Uterus (tissue), 2 donors: ENCODE measurements around the gene SURF2.

Source experiments
- POLR2A ChIP-seq, 2 donors: fragments of 450-650 bp; IDR thresholded peaks; one replicate each; pipeline ENCODE4 v1.6.1; 2016; ENCODE audit warnings: antibody characterized with exemption in 2 of 2, mild to moderate bottlenecking in 1 of 2, moderate library complexity in 1 of 2
- TF ChIP-seq, protein P1 (sequence below), 4 experiments: fragments of 200-600 bp in 2 of 4; fragments of 450-650 bp in 2 of 4; sonication (generic) in 2 of 4; IDR thresholded peaks; one replicate each; pipeline ENCODE4 v1.5.1; 2016 to 2019; ENCODE audit warnings: antibody characterized with exemption in 4 of 4, mild to moderate bottlenecking in 2 of 4, moderate library complexity in 1 of 4

- TF ChIP-seq, protein P1, sequence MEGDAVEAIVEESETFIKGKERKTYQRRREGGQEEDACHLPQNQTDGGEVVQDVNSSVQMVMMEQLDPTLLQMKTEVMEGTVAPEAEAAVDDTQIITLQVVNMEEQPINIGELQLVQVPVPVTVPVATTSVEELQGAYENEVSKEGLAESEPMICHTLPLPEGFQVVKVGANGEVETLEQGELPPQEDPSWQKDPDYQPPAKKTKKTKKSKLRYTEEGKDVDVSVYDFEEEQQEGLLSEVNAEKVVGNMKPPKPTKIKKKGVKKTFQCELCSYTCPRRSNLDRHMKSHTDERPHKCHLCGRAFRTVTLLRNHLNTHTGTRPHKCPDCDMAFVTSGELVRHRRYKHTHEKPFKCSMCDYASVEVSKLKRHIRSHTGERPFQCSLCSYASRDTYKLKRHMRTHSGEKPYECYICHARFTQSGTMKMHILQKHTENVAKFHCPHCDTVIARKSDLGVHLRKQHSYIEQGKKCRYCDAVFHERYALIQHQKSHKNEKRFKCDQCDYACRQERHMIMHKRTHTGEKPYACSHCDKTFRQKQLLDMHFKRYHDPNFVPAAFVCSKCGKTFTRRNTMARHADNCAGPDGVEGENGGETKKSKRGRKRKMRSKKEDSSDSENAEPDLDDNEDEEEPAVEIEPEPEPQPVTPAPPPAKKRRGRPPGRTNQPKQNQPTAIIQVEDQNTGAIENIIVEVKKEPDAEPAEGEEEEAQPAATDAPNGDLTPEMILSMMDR (IDR thresholded peaks at IDR 0.05) = no peak
- no peak for TF ChIP-seq POLR2A (IDR thresholded peaks at IDR 0.05)
Observed at GRCh38 chr9:133320421-133320881, 35.9 kb upstream of the SURF2 start.
